GM12878 (cell line): Measurements from ENCODE around the gene RCN2. TPM values are rescaled to one million over a fixed set of nuclear protein-coding genes. Genes with fewer than 3 reads are reported as not detected.

Experiments used
- ATAC-seq: fragments of 200-7000 bp; cut with Tn5 transposase; 3 replicates; pipeline ENCODE4 v1.9.1; 2020; ENCODE audit warnings: mild to moderate bottlenecking, moderate library complexity
- BruUV-seq: library from RNA; stranded (reverse); fragments of 400-500 nt; replicated peaks from 2 replicates; lab custom pipeline; 2021; lab: Mats Ljungman, UMichigan
- CTCF ChIA-PET: fragments of 300-600 bp; sonication (Branson Sonifier 250); formaldehyde crosslinking; extraction: SDS; loops from one replicate; lab custom pipeline; 2021; ENCODE audit warnings: inconsistent platforms; lab: Yijun Ruan, JAX
- POLR2A ChIA-PET: fragments of 350-600 bp; formaldehyde crosslinking; extraction: SDS; loops from one replicate; lab custom pipeline; 2021; ENCODE audit warnings: inconsistent platforms; lab: Charles Lee
- RAD21 ChIA-PET: fragments of 300-600 bp; sonication (Branson Sonifier 250); formaldehyde crosslinking; loops from one replicate; lab custom pipeline; 2023; ENCODE audit warnings: antibody characterized with exemption; ENCODE audit not compliant: unreplicated experiment; lab: Charles Lee
- SMC1A ChIA-PET: fragments of 300-600 bp; sonication (Branson Sonifier 250); formaldehyde crosslinking; loops from one replicate; lab custom pipeline; 2023; ENCODE audit not compliant: unreplicated experiment, uncharacterized antibody; lab: Charles Lee
- DNase-seq: peaks from one replicate; pipeline ENCODE4 v3.0.0-alpha.2; 2011; ENCODE audit warnings: low read depth, low spot score
- FAIRE-seq: peaks from 3 replicates; lab custom pipeline; 2011; peaks lifted over from hg19 to GRCh38; lab: Jason Lieb, UNC
- H2AFZ ChIP-seq: 2 replicates; pipeline ENCODE4 v1.6.0; 2011; ENCODE audit warnings: low read depth, low read length, control low read depth; ENCODE audit not compliant: control insufficient read depth
- H3K27ac ChIP-seq: 2 replicates; pipeline ENCODE4 v1.5.1; 2011; ENCODE audit warnings: control low read depth; ENCODE audit not compliant: control insufficient read depth, insufficient read depth
- H3K27me3 ChIP-seq, 2 experiments: replicated peaks in 1 of 2; 2 replicates each; pipeline versions ENCODE4 v1.6.0 to v1.6.1; 2011; ENCODE audit warnings: low read length in 1 of 2; ENCODE audit not compliant: control insufficient read depth in 2 of 2, insufficient read depth in 2 of 2
- H3K36me3 ChIP-seq, 2 experiments: 2 replicates each; pipeline ENCODE4 v1.5.1; 2011; ENCODE audit warnings: low read length in 1 of 2; ENCODE audit not compliant: control insufficient read depth in 2 of 2, insufficient read depth in 2 of 2
- H3K4me1 ChIP-seq: 2 replicates; pipeline ENCODE4 v1.6.1; 2011; ENCODE audit warnings: mild to moderate bottlenecking, low read length, moderate library complexity, mixed read lengths; ENCODE audit not compliant: control insufficient read depth, insufficient read depth
- H3K4me2 ChIP-seq: 2 replicates; pipeline ENCODE4 v1.6.0; 2011; ENCODE audit warnings: control low read depth; ENCODE audit not compliant: control insufficient read depth, insufficient read depth
- H3K4me3 ChIP-seq: fragments of 200-600 bp; sonication (generic); 2 replicates; pipeline ENCODE4 v1.5.1; 2016
- H3K79me2 ChIP-seq: 2 replicates; pipeline ENCODE4 v1.6.0; 2011; ENCODE audit warnings: low read length; ENCODE audit not compliant: control insufficient read depth, insufficient read depth
- H3K9ac ChIP-seq: 2 replicates; pipeline ENCODE4 v1.8.0; 2011; ENCODE audit warnings: low read length, control low read depth, mixed read lengths; ENCODE audit not compliant: control insufficient read depth, insufficient read depth
- H3K9me3 ChIP-seq: replicated peaks from 3 replicates; pipeline ENCODE4 v1.5.1; 2011; ENCODE audit warnings: mild to moderate bottlenecking, low read length; ENCODE audit not compliant: control insufficient read depth, insufficient read depth
- H4K20me1 ChIP-seq: 2 replicates; pipeline ENCODE4 v1.6.0; 2011; ENCODE audit not compliant: control insufficient read depth, insufficient read depth
- ATF3 ChIP-seq: IDR thresholded peaks from 2 replicates; pipeline ENCODE4 v1.6.1; 2011; ENCODE audit warnings: low read depth, mild to moderate bottlenecking, low read length, moderate library complexity, borderline replicate concordance; ENCODE audit errors: extremely low read depth
- BCL11A ChIP-seq: IDR thresholded peaks from 2 replicates; pipeline ENCODE4 v1.6.1; 2011; ENCODE audit warnings: low read depth, low read length
- ETV6 ChIP-seq, 2 experiments: fragments of 450-650 bp in 1 of 2; IDR thresholded peaks in 1 of 2; conservative IDR thresholded peaks in 1 of 2; 2 replicates each; pipeline ENCODE4 v1.6.1; 2014; ENCODE audit warnings: antibody characterized with exemption in 1 of 2, borderline replicate concordance in 1 of 2, low read depth in 1 of 2, mild to moderate bottlenecking in 1 of 2, moderate library complexity in 1 of 2
- EZH2 ChIP-seq: IDR thresholded peaks from 2 replicates; pipeline ENCODE4 v1.6.1; 2012; ENCODE audit warnings: low read depth, mild to moderate bottlenecking, control low read depth, inconsistent platforms, low read length, borderline replicate concordance; ENCODE audit not compliant: control insufficient read depth
- HCFC1 ChIP-seq: fragments of 150-350 bp; IDR thresholded peaks from 2 replicates; pipeline ENCODE4 v1.6.1; 2014; ENCODE audit warnings: low read length
- HDAC6 ChIP-seq: fragments of 200-600 bp; sonication (generic); IDR thresholded peaks from one replicate; pipeline ENCODE4 v1.8.0; 2017; ENCODE audit warnings: antibody characterized with exemption; ENCODE audit not compliant: unreplicated experiment
- JUND ChIP-seq: IDR thresholded peaks from 2 replicates; pipeline ENCODE4 v1.6.1; 2012; ENCODE audit warnings: low read depth, mild to moderate bottlenecking, low read length, improper control_type of control experiment, moderate library complexity
- MEF2B ChIP-seq: fragments of 450-650 bp; IDR thresholded peaks from 2 replicates; pipeline ENCODE4 v1.6.1; 2018; ENCODE audit warnings: mild to moderate bottlenecking, moderate library complexity; ENCODE audit not compliant: partially characterized antibody, poor library complexity, severe bottlenecking
- NFIC ChIP-seq: IDR thresholded peaks from 2 replicates; pipeline ENCODE4 v1.6.1; 2012; ENCODE audit warnings: low read depth, mild to moderate bottlenecking, inconsistent platforms, low read length, moderate library complexity
- NFXL1 ChIP-seq: fragments of 450-650 bp; IDR thresholded peaks from 2 replicates; pipeline ENCODE4 v1.6.1; 2017; ENCODE audit warnings: antibody characterized with exemption, mild to moderate bottlenecking, borderline replicate concordance
- SPI1 ChIP-seq: IDR thresholded peaks from 2 replicates; pipeline ENCODE4 v1.6.1; 2011; ENCODE audit warnings: low read depth, mild to moderate bottlenecking, low read length, moderate library complexity, borderline replicate concordance; ENCODE audit not compliant: insufficient read depth
- TARDBP ChIP-seq: IDR thresholded peaks from 2 replicates; pipeline ENCODE4 v1.6.1; 2016; ENCODE audit warnings: borderline replicate concordance
- YBX1 ChIP-seq: fragments of 450-650 bp; IDR thresholded peaks from 2 replicates; pipeline ENCODE4 v1.6.1; 2016; ENCODE audit warnings: antibody characterized with exemption
- WGBS: methylation state at CpG from one replicate; pipeline ENCODE4 v1.1.6; 2016; ENCODE audit warnings: low lambda C conversion rate; ENCODE audit not compliant: insufficient replicate concordance, insufficient coverage; ENCODE audit errors: missing lambda C conversion rate; 5-methylcytosine and 5-hydroxymethylcytosine counted together
- in situ Hi-C: fragments of 300-500 bp; cut with MboI; formaldehyde crosslinking; loops from 9 replicates; pipeline ENCODE4 v1.14.3; 2018; ENCODE audit warnings: mixed read lengths
- intact Hi-C: fragments of 100-400 bp; cut with micrococcal nuclease; formaldehyde crosslinking; loops from one replicate; pipeline ENCODE4 v1.14.2; 2022; ENCODE audit not compliant: unreplicated experiment
- polyA plus RNA-seq, 11 experiments: library from polyadenylated mRNA; depleted of rRNA in 4 of 11; unstranded in 6 of 11; stranded (reverse) in 5 of 11; fragments of >200 nt; fragmentation: Nextera tagmentation in 4 of 11; fragmentation: Illumina TruSeq in 1 of 11; extraction: Ambion mirVana in 4 of 11; extraction: Trizol in 1 of 11; gene quantifications; 1 replicate in 1 of 11; 2 replicates in 10 of 11; pipeline versions ENCODE4 v1.2.1 to v1.2.3, GENCODE V29; 2011 to 2016; ENCODE audit warnings: inconsistent platforms in 2 of 11, missing spikeins in 2 of 11, low read depth in 1 of 11
- total RNA-seq, 4 experiments: library from RNA; depleted of rRNA in 3 of 4; stranded (reverse); fragments of >200 nt in 3 of 4; fragmentation: Illumina TruSeq in 1 of 4; extraction: Trizol in 1 of 4; gene quantifications; 2 replicates each; pipeline versions ENCODE4 v1.2.1 to v1.2.3, GENCODE V29; 2013 to 2021
- TF ChIP-seq, protein P1 (sequence below): fragments of 450-650 bp; IDR thresholded peaks from 2 replicates; pipeline ENCODE4 v1.6.1; 2017; ENCODE audit warnings: mild to moderate bottlenecking
- TF ChIP-seq, protein P2 (sequence below): fragments of 450-650 bp; formaldehyde crosslinking; IDR thresholded peaks from 2 replicates; pipeline ENCODE4 v1.4.0; 2022; ENCODE audit warnings: mild to moderate bottlenecking, moderate library complexity

The RCN2 gene
- total and polyA plus RNA-seq, 10 of the 15 experiments (the other 5 are each of a cell fraction or from before 2014, with no cell fraction given), result 4.9 to 41.0 (median 12.9) TPM

- Histone ChIP-seq H3K4me3 (no peak overlapping the region), H3K9ac (no peak overlapping the region), H3K4me2 (no peak overlapping the region), H3K36me3 (no peaks in the 10 kb centered on the region), H3K4me1 (peaks cover 45% of the 10 kb centered on the region), H4K20me1 (no peaks in the 10 kb centered on the region), H2AFZ (no peak overlapping the region), H3K27ac (no peak overlapping the region), H3K27me3 (no peaks in the 10 kb centered on the region), H3K79me2 (peaks cover 6% of the 10 kb centered on the region), H3K9me3 (no peaks in the 10 kb centered on the region)
- ATAC-seq (no peak), DNase-seq (no peak), FAIRE-seq (no peak)
- in situ Hi-C loops (no loop called here), intact Hi-C loops (no loop called here)
- CTCF ChIA-PET, result interaction anchor here (0.5 to 5.9 kb wide), 11 partner anchors 8 to 270 kb away, joined by 3 to 42 read pairs (median 4); no protein-coding TSS in a partner anchor
- WGBS, result 96% methylated on average over 8 of the region's 8 CpGs
- TF ChIP-seq HDAC6, result no peak
- no peak for TF ChIP-seq SPI1
- TF ChIP-seq, protein P1, sequence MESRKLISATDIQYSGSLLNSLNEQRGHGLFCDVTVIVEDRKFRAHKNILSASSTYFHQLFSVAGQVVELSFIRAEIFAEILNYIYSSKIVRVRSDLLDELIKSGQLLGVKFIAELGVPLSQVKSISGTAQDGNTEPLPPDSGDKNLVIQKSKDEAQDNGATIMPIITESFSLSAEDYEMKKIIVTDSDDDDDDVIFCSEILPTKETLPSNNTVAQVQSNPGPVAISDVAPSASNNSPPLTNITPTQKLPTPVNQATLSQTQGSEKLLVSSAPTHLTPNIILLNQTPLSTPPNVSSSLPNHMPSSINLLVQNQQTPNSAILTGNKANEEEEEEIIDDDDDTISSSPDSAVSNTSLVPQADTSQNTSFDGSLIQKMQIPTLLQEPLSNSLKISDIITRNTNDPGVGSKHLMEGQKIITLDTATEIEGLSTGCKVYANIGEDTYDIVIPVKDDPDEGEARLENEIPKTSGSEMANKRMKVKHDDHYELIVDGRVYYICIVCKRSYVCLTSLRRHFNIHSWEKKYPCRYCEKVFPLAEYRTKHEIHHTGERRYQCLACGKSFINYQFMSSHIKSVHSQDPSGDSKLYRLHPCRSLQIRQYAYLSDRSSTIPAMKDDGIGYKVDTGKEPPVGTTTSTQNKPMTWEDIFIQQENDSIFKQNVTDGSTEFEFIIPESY, result no peak
- TF ChIP-seq BCL11A, result no peak
- no peak for TF ChIP-seq HCFC1
- TF ChIP-seq NFIC, result no peak
- no peak for TF ChIP-seq TARDBP
- TF ChIP-seq YBX1, result no peak
- no peak for TF ChIP-seq ATF3
- no peak for TF ChIP-seq MEF2B
- TF ChIP-seq, protein P2, sequence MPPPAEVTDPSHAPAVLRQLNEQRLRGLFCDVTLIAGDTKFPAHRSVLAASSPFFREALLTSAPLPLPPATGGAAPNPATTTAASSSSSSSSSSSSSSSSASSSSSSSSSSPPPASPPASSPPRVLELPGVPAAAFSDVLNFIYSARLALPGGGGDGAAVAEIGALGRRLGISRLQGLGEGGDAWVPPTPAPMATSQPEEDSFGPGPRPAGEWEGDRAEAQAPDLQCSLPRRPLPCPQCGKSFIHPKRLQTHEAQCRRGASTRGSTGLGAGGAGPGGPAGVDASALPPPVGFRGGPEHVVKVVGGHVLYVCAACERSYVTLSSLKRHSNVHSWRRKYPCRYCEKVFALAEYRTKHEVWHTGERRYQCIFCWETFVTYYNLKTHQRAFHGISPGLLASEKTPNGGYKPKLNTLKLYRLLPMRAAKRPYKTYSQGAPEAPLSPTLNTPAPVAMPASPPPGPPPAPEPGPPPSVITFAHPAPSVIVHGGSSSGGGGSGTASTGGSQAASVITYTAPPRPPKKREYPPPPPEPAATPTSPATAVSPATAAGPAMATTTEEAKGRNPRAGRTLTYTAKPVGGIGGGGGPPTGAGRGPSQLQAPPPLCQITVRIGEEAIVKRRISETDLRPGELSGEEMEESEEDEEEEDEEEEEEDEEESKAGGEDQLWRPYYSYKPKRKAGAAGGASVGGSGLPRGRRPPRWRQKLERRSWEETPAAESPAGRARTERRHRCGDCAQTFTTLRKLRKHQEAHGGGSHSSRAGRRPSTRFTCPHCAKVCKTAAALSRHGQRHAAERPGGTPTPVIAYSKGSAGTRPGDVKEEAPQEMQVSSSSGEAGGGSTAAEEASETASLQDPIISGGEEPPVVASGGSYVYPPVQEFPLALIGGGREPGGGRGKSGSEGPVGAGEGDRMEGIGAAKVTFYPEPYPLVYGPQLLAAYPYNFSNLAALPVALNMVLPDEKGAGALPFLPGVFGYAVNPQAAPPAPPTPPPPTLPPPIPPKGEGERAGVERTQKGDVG (CRISPR knock-in tag), result no peak
- no peak for TF ChIP-seq EZH2
- no peak for TF ChIP-seq NFXL1
- no peak for TF ChIP-seq ETV6 (conservative IDR thresholded peaks at IDR 0.05 in 1 of 2, IDR thresholded peaks at IDR 0.05 in 1 of 2; ENCODE audit: borderline replicate concordance in 1 of 2, low read depth in 1 of 2)
- no peak for TF ChIP-seq JUND
- SMC1A ChIA-PET, result interaction anchor here (0.8 to 7.8 kb wide), 12 partner anchors 8 to 183 kb away, joined by 3 to 99 read pairs (median 8); no protein-coding TSS in a partner anchor
- POLR2A ChIA-PET, result interaction anchor here (0.9 to 4.3 kb wide), 6 partner anchors 11 to 26 kb away, joined by 3 to 32 read pairs (median 6); no protein-coding TSS in a partner anchor
- RAD21 ChIA-PET, result interaction anchor here (1.0 to 4.1 kb wide), 13 partner anchors 10 to 544 kb away, joined by 3 to 42 read pairs (median 4); no protein-coding TSS in a partner anchor
- BruUV-seq, result no TSS peak
These were observed 67.2 kb downstream of the RCN2 start for GRCh38 chr15:76998663-76999285.
